NCI-H345 treated with DMSO at 0.1 percent for 48 hours (cell line): ENCODE results near the gene GALP.
A peak's percentile ranks its signal among the peaks of the same experiment; 100 is the strongest.
"Not testable (repeated sequence)": the region's sequence is repeated elsewhere in the genome, so short reads cannot be mapped to it uniquely, and the experiment has no call there.

Experiments
- DNase-seq: peaks from one replicate; lab custom pipeline; 2025; ENCODE audit not compliant: unreplicated experiment; lab: John Stamatoyannopoulos, UW

The GALP gene

GRCh38 chr19:56175861-56176307 lies at the start of gene GALP:
Gene GALP, plus strand, starts transcription at chr19:56176008. Its CDS starts 1,101 bp downstream, at chr19:56177109.
- not testable (repeated sequence) for DNase-seq

GRCh38 chr19:56126983-56127780 lies 48.6 kb upstream of the GALP start:
- DNase-seq, result no peak

GRCh38 chr19:56130006-56130405 lies 45.8 kb upstream of the GALP start:
- DNase-seq, result no peak

- no peak for DNase-seq
Measured at GRCh38 chr19:56131651-56132050, 44.2 kb upstream of the GALP start.

GRCh38 chr19:56132316-56132822 lies 43.4 kb upstream of the GALP start:
- DNase-seq, result no peak

GRCh38 chr19:56133858-56134653 lies 41.8 kb upstream of the GALP start:
- DNase-seq, result no peak

- DNase-seq, result no peak
Measured at GRCh38 chr19:56134654-56134921, 41.2 kb upstream of the GALP start.

GRCh38 chr19:56136362-56136761 lies 39.4 kb upstream of the GALP start:
- DNase-seq, result no peak

GRCh38 chr19:56137405-56137804 lies 38.4 kb upstream of the GALP start:
- DNase-seq, result no peak

- DNase-seq, result no peak
Measured at GRCh38 chr19:56138069-56138468, 37.7 kb upstream of the GALP start.

GRCh38 chr19:56139847-56140582 lies 35.8 kb upstream of the GALP start:
- DNase-seq, result no peak

GRCh38 chr19:56140583-56141416 lies 35.0 kb upstream of the GALP start, which contains the start of gene ZNF444:
Gene ZNF444, plus strand, starts transcription at chr19:56141287. Its CDS starts 5,625 bp downstream, at chr19:56146912.
- peak; percentile 97 for DNase-seq

- no peak for DNase-seq
Measured at GRCh38 chr19:56141417-56141993, 34.3 kb upstream of the GALP start.

GRCh38 chr19:56142087-56142787 lies 33.6 kb upstream of the GALP start:
- DNase-seq, result no peak

GRCh38 chr19:56142897-56143434 lies 32.8 kb upstream of the GALP start:
- no peak for DNase-seq

- no peak for DNase-seq
Measured at GRCh38 chr19:56144376-56144775, 31.4 kb upstream of the GALP start.

GRCh38 chr19:56144831-56145230 lies 31.0 kb upstream of the GALP start:
- DNase-seq, result no peak

- no peak for DNase-seq
Measured at GRCh38 chr19:56145698-56146097, 30.1 kb upstream of the GALP start.

- DNase-seq, result no peak
Measured at GRCh38 chr19:56146904-56147303, 28.9 kb upstream of the GALP start.
